Body of pancreas (tissue), 4 donors: ENCODE measurements around the gene EBP. TPM values are rescaled to one million over a fixed set of nuclear protein-coding genes. Genes with fewer than 3 reads are reported as not detected.
"Not testable (repeated sequence)": the region's sequence is repeated elsewhere in the genome, so short reads cannot be mapped to it uniquely, and the experiment has no call there.

Experiments
- ATAC-seq: fragments of 150-250 bp; one replicate; pipeline ENCODE4 v1.9.1; 2016
- DNase-seq, 4 donors: peaks; one replicate each; pipeline ENCODE4 v3.0.0-alpha.2; 2019
- H3K27ac ChIP-seq, 4 donors: fragments of 200-600 bp; sonication (generic); 1 replicate in 3 of 4; 2 replicates in 1 of 4; pipeline versions ENCODE4 v1.5.1 to v1.6.1; 2016 to 2019; ENCODE audit warnings: mild to moderate bottlenecking in 1 of 4, mixed read lengths in 1 of 4, moderate library complexity in 1 of 4
- H3K27me3 ChIP-seq, 2 donors: fragments of 200-600 bp; sonication (generic); one replicate each; pipeline ENCODE4 v1.6.0; 2016; ENCODE audit warnings: mild to moderate bottlenecking in 1 of 2
- H3K36me3 ChIP-seq, 2 donors: fragments of 200-600 bp; sonication (generic); replicated peaks in 1 of 2; 2 replicates each; pipeline ENCODE4 v1.5.1; 2016; ENCODE audit warnings: low read depth in 2 of 2; ENCODE audit not compliant: insufficient read depth in 1 of 2
- H3K4me1 ChIP-seq: fragments of 200-600 bp; sonication (generic); one replicate; pipeline ENCODE4 v1.6.0; 2016
- H3K4me3 ChIP-seq, 2 donors: fragments of 200-600 bp; sonication (generic); 1 replicate in 1 of 2; 2 replicates in 1 of 2; pipeline ENCODE4 v1.5.1; 2016 to 2019
- H3K9me3 ChIP-seq, 3 donors: fragments of 200-600 bp; sonication (generic); 1 replicate in 2 of 3; 2 replicates in 1 of 3; pipeline ENCODE4 v1.5.1; 2016
- POLR2A ChIP-seq, 3 donors: fragments of 450-650 bp; IDR thresholded peaks; one replicate each; pipeline ENCODE4 v1.6.1; 2016; ENCODE audit warnings: antibody characterized with exemption in 3 of 3, mild to moderate bottlenecking in 2 of 3
- WGBS, 2 donors: methylation state at CpG; one replicate each; pipeline ENCODE4 v1.1.5; 2017; 5-methylcytosine and 5-hydroxymethylcytosine counted together
- intact Hi-C: fragments of 100-400 bp; cut with DNase I; formaldehyde crosslinking; loops from one replicate; pipeline ENCODE4 v1.15.1; 2023
- total RNA-seq, 2 donors: library from RNA; depleted of rRNA; stranded (reverse); fragments of >200 nt; gene quantifications; one replicate each; pipeline ENCODE4 v1.1.0, GENCODE V29; 2016
- TF ChIP-seq, protein P1 (sequence below), 7 experiments: fragments of 450-650 bp in 4 of 7; fragments of 200-600 bp in 3 of 7; sonication (generic) in 3 of 7; IDR thresholded peaks; one replicate each; pipeline ENCODE4 v1.5.1; 2016 to 2019; ENCODE audit warnings: antibody characterized with exemption in 7 of 7

EBP gene
- total RNA-seq, 2 donors from 2014 or later = 14.8 to 19.7 TPM

DNA sequence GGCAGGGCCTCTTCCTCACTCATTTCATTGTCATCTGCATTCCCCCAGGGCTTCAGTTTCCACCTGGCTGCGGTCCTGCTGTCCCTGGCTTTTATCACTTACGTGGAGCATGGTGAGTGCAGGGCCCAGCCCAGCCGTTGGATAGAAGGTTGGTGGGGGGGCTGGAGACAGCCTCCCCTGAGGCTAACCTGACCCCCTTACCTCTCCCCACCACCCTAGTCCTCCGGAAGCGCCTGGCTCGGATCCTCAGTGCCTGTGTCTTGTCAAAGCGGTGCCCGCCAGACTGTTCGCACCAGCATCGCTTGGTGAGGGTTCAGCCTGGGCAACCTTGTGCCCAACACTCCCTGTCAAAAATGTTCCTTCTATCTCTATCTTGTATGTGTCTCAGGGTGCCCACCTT, 5.8 kb upstream of the EBP start:
- Histone ChIP-seq H3K4me3 (no peak overlapping the region), H3K27me3 (no peaks in the 10 kb centered on the region), H3K36me3 (no peaks in the 10 kb centered on the region), H3K9me3 (no peaks in the 10 kb centered on the region), H3K4me1 (no peaks in the 10 kb centered on the region), H3K27ac (no peak overlapping the region)
- 68% methylated on average over 3 of the region's 10 CpGs; no CpG with 5 or more reads in 1 of the 2 donors for WGBS, 2 donors
- intact Hi-C loops = no loop called here
- no peak for DNase-seq
- ATAC-seq = no peak
- TF ChIP-seq, protein P1, sequence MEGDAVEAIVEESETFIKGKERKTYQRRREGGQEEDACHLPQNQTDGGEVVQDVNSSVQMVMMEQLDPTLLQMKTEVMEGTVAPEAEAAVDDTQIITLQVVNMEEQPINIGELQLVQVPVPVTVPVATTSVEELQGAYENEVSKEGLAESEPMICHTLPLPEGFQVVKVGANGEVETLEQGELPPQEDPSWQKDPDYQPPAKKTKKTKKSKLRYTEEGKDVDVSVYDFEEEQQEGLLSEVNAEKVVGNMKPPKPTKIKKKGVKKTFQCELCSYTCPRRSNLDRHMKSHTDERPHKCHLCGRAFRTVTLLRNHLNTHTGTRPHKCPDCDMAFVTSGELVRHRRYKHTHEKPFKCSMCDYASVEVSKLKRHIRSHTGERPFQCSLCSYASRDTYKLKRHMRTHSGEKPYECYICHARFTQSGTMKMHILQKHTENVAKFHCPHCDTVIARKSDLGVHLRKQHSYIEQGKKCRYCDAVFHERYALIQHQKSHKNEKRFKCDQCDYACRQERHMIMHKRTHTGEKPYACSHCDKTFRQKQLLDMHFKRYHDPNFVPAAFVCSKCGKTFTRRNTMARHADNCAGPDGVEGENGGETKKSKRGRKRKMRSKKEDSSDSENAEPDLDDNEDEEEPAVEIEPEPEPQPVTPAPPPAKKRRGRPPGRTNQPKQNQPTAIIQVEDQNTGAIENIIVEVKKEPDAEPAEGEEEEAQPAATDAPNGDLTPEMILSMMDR (IDR thresholded peaks at IDR 0.05) = no peak
- TF ChIP-seq POLR2A (IDR thresholded peaks at IDR 0.05) = no peak

DNA sequence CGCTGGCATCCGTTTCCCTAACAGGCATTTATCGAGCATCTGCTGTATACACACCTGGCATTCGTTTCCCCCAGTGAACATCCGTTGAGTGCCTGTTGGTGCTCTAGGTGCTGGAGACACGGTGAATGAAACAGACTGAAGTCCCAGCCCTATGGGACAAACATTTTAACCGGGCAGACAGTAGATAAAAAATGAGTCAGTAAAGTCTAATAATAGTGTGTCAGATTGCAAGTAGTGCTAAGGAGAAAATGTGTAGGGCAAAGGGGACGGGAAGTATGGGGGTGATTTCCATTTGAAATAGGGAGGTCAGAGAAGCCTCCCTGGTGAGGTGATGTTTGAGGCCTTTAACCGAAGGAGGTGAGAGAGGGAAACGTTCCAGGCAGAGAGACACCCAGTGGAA, 5.3 kb upstream of the EBP start:
- WGBS, 2 donors = 66 to 79% methylated on average over 5 to 10 of the region's 10 CpGs
- DNase-seq = no peak
- Histone ChIP-seq H3K4me1 (no peaks in the 10 kb centered on the region), H3K4me3 (no peak overlapping the region), H3K27me3 (no peaks in the 10 kb centered on the region), H3K36me3 (no peaks in the 10 kb centered on the region), H3K9me3 (no peaks in the 10 kb centered on the region), H3K27ac (no peak overlapping the region)
- ATAC-seq = no peak
- TF ChIP-seq POLR2A (IDR thresholded peaks at IDR 0.05) = no peak
- TF ChIP-seq, protein P1 (IDR thresholded peaks at IDR 0.05) = no peak
- intact Hi-C loops = no loop called here

DNA sequence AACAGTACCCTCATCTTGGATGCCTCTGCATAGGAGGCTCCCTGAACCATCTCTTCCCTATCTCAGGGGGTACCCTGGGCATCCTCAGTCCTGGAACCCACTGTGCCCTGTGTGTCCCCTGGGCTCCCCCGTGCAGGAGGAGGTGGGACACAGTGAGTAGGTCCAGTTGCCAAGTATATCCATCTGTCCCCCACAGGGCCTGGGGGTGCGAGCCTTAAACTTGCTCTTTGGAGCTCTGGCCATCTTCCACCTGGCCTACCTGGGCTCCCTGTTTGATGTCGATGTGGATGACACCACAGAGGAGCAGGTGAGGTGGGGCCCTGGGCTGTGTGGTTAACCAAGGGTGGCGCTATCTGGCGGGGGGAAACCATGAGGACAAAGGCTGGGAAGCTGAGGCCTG, 4.6 kb upstream of the EBP start:
- Histone ChIP-seq H3K27me3 (no peaks in the 10 kb centered on the region), H3K4me1 (no peaks in the 10 kb centered on the region), H3K27ac (no peak overlapping the region), H3K4me3 (no peak overlapping the region), H3K36me3 (no peaks in the 10 kb centered on the region), H3K9me3 (no peaks in the 10 kb centered on the region)
- no peak for ATAC-seq
- intact Hi-C loops = no loop called here
- TF ChIP-seq, protein P1 (IDR thresholded peaks at IDR 0.05) = no peak
- no peak for TF ChIP-seq POLR2A (IDR thresholded peaks at IDR 0.05)
- 88% methylated on average over 3 of the region's 5 CpGs; no CpG with 5 or more reads in 1 of the 2 donors for WGBS, 2 donors
- no peak for DNase-seq

DNA sequence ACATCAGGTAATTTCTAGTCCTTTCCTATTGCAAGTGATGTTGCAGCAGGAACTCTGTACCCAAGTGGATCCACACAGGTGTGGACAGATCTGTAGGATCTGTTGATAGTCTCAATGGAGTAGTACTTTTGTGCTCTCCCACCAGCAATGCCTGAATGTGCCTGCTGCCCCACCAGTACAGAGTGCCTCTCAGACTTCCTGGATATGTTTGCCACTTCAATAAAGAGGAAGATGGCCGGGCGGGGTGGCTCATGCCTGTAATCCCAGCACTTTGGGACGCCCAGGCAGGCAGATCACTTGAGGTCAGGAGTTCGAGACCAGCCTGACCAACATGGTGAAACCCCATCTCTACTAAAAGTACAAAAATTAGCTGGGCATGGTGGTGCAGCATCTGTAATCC, 2.1 kb upstream of the EBP start:
- H3K27me3 ChIP-seq, H3K36me3 ChIP-seq, DNase-seq, H3K4me1 ChIP-seq, intact Hi-C loops, H3K9me3 ChIP-seq, H3K27ac ChIP-seq, H3K4me3 ChIP-seq, ATAC-seq: not testable (repeated sequence)
- WGBS, 2 donors = 75% methylated on average over 4 of the region's 4 CpGs; no CpG with 5 or more reads in 1 of the 2 donors

DNA sequence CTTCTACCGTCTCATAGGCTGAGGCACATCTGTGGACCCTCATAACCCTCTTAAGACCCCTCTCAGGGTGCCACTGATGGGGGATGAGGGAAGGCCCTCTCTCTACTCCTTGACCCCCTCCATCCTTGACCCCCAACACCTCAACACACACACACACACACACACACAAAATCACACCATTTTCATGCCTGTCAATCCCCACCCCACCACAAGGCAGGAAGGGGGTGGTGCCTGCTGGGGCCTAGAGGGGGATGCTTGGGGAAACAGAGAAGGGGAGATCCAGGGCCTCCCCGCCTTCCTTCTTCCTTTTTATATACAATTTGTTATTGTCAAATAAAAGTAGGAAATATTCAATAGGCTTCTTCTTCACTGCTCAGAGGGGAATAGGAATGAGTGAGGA, 1.2 kb upstream of the EBP start:
- WGBS, 2 donors = 80 to 100% methylated on average over 1 of the region's 2 CpGs
- no peak for ATAC-seq
- TF ChIP-seq POLR2A (IDR thresholded peaks at IDR 0.05) = no peak
- TF ChIP-seq, protein P1 (IDR thresholded peaks at IDR 0.05) = no peak
- Histone ChIP-seq H3K4me1 (peaks cover 8% of the 10 kb centered on the region), H3K27me3 (no peaks in the 10 kb centered on the region), H3K27ac (no peak overlapping the region), H3K36me3 (no peaks in the 10 kb centered on the region), H3K4me3 (no peak overlapping the region), H3K9me3 (no peaks in the 10 kb centered on the region)
- intact Hi-C loops = no loop called here
- DNase-seq = no peak
